GM12874 (cell line): ENCODE data around the gene HRC.

Source experiments
- TF ChIP-seq, protein P1 (sequence below): IDR thresholded peaks from 2 replicates; pipeline ENCODE4 v1.5.1; 2011; ENCODE audit warnings: low read depth, mild to moderate bottlenecking, control low read depth, low read length, moderate library complexity; ENCODE audit not compliant: insufficient read depth

HRC gene

DNA sequence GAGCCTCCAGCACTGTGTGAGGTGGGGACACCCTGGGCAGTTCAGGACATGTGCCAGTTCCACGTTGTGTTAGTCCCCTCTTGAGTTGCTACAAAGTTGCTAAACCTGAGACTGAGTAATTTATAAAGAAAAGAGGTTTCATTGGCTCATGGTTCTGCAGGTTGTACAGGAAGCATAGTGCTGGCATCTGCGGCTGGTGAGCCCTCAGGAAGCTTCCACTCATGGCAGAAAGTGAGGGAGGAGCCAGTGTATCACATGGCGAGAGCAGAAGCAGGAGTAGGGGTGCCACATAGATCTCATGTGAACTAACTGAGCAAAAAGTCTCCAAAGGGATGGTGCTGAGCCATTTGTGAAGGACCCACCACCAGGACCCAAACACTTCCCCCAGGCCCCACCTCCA is 35.6 kb upstream of the HRC start:
- TF ChIP-seq, protein P1, sequence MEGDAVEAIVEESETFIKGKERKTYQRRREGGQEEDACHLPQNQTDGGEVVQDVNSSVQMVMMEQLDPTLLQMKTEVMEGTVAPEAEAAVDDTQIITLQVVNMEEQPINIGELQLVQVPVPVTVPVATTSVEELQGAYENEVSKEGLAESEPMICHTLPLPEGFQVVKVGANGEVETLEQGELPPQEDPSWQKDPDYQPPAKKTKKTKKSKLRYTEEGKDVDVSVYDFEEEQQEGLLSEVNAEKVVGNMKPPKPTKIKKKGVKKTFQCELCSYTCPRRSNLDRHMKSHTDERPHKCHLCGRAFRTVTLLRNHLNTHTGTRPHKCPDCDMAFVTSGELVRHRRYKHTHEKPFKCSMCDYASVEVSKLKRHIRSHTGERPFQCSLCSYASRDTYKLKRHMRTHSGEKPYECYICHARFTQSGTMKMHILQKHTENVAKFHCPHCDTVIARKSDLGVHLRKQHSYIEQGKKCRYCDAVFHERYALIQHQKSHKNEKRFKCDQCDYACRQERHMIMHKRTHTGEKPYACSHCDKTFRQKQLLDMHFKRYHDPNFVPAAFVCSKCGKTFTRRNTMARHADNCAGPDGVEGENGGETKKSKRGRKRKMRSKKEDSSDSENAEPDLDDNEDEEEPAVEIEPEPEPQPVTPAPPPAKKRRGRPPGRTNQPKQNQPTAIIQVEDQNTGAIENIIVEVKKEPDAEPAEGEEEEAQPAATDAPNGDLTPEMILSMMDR, result no peak

DNA sequence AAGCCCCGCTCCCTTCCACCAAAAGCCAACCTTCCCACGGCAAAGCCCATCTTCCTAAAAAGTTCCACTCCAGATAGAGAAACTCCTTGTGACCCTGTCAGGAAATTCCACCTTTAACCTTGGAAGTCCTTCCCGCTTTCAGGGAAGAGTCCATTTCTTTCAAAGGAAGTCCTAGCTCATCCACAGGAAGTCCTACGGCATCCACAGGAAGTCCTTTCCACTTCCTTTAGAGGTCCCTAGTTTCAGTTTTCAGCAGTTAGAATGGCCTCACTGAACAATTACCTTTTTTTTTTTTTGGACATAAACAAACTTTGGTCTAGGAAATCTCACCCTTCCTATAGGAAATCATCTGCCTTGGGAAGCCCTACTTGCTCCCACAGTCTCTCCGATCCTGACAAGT is 34.1 kb upstream of the HRC start:
- TF ChIP-seq, protein P1, result no peak

DNA sequence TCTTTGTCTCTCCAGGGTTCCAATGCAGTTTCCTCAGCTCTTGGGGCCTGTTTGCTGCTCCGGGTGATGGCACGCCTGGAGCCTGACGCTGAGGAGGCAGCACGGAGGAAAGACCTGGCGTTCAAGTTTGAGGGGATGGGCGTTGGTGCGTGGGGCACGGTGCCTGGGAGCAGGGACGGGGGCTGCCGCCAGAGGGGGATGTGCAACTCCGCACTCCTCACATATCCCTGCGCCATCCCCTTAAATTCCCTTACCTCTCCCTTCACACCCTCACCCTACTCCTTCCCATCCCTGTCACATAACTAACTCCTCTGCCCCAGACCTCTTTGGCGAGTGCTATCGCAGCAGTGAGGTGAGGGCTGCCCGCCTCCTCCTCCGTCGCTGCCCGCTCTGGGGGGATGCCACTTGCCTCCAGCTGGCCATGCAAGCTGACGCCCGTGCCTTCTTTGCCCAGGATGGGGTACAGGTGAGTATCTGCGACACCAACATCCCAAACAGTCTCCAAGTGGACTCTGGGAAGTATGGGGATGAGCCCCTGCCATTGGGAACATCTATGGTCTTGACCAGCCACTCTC is 33.5 kb upstream of the HRC start:
- TF ChIP-seq, protein P1, result no peak

DNA sequence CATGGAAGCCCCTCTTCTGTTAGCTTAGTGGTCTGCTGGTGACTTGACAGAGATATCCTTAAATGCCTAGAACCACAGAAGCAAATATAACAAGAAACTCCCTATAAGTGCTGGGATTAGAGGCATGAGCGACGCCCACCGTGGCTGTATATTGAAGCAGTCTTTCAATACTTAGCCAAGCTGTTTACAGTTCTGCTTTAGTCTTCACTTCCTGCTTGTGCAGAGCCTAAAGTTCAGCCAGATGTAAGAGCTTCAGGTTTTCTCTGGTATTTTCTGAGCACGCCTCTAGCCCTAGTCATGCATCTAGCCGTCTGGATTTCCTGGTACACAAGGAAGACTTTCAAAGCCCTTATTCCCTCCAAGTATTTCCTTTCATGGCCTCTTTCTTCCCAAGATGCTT is 30.9 kb upstream of the HRC start:
- TF ChIP-seq, protein P1, result no peak

DNA sequence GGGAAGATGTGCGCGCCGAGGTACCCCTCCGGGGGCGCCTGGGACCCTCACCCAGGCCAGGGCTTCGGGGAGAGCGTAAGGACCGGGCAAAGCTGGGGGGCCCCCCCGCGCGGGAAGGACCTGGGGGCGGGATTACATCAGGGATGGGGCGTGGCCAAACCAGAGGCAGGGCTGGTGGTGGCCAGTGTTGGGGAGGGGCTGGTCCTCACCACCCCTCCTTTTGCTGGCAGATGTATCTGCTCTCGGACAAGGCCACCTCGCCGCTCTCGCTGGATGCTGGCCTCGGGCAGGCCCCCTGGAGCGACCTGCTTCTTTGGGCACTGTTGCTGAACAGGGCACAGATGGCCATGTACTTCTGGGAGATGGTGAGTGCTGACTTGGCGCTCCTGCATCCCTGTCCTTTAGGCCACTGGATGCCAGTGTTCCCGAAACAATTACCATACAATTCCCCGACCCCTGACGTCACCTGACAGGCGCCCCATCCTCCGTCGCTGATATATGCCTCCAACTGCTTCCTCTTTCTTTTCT is 27.7 kb upstream of the HRC start:
- TF ChIP-seq, protein P1, result no peak

DNA sequence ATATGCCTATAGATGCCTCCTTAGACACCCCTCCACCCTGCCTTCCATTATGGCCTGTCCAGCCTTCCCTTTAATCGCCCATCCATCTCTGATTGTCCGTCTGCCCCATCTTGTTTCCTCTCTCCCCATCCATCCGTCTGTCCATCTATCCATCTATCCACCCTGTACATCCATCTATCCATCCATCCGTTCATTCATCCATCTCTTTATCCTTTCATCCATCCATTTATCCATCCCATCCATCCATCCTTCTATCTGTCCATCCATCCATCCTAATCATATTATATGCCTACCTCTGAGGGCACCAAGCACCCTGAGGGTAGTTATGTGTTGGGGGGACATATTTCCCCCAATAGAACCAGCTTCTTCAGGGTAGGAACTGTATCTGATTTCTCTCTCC is 25.5 kb upstream of the HRC start:
- TF ChIP-seq, protein P1, result no peak

DNA sequence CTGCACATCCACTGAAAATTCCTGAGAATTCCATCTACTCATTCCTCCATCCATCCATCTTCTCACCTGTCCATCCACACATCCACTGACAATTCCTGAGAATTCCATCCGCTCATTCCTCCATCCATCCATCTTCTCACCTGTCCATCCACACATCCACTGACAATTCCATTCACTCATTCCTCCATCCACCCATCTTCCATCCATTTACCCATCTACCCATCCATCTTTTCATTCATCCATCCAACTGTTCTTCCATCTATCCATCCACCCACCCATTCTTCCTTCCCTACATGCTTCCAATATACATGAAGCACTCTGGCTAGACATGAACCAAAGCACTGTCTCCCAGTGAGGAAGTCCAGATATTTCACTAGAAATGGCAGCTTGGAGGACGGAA is 18.0 kb upstream of the HRC start:
- TF ChIP-seq, protein P1, result no peak

DNA sequence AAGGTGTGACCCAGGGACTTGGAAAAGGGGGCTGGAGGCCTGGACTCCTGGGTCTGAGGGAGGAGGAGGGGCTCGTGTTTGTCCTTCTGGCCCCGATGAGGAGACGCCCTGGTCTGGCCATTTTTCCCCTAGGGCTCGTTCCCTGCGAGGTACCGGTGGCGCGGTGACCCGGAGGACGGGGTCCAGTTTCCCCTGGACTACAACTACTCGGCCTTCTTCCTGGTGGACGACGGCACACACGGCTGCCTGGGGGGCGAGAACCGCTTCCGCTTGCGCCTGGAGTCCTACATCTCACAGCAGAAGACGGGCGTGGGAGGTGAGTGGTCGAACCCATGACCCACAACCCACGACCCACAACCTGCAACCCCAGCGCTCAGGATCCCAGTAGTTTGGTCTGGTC is 13.2 kb upstream of the HRC start:
- TF ChIP-seq, protein P1, result no peak
